HG02852 (cell line): ENCODE measurements around the gene FCHSD2.
"Not testable (repeated sequence)": the region's sequence is repeated elsewhere in the genome, so short reads cannot be mapped to it uniquely, and the experiment has no call there.

Experiments used
- ATAC-seq: cut with Tn5 transposase; IDR thresholded peaks from one replicate; pipeline ENCODE4 v1.9.1; 2021; ENCODE audit warnings: mild to moderate bottlenecking, moderate library complexity; ENCODE audit not compliant: unreplicated experiment

The FCHSD2 gene

GRCh38 chr11:72808331-72808798 lies 333.8 kb downstream of the FCHSD2 start:
- no peak for ATAC-seq

- no peak for ATAC-seq
Measured at GRCh38 chr11:72807792-72808191, 334.3 kb downstream of the FCHSD2 start.

DNA sequence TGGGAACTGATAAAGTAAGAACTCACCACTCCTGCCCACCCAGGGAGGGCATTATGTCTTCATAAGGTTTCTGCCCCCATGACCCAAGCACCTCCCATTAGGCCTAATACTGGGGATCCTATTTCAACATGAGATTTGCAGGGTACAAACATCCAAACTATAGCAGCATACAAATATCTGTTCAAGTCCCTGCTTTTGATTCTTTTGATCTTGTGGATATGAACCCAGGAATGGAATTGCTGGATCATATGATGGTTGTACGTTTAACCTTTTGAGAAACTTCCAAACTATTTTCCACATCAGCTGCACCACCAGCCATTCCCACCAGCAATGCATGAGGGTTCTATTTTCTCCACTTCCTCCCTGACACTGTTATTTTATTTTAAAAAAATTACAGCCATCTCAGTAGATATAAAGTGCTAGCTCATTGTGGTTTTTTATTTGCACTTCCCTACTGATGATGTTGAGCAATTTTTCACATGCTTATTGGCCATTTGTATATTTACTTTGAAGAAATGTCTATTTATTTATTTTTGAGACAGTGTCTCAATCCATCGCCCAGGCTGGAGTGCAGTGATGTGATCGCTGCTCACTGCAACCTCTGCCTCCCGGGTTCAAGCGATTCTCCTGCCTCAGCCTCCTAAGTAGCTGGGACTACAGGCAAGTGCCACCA lies 335.0 kb downstream of the FCHSD2 start:
- no peak for ATAC-seq

- not testable (repeated sequence) for ATAC-seq
Measured at GRCh38 chr11:72806378-72806777, 335.7 kb downstream of the FCHSD2 start.

GRCh38 chr11:72805216-72805615 lies 336.9 kb downstream of the FCHSD2 start:
- no peak for ATAC-seq

GRCh38 chr11:72802822-72803221 lies 339.3 kb downstream of the FCHSD2 start:
- ATAC-seq = no peak

GRCh38 chr11:72799441-72799840 lies 342.7 kb downstream of the FCHSD2 start:
- ATAC-seq = no peak

- no peak for ATAC-seq
Measured at GRCh38 chr11:72798361-72798760, 343.8 kb downstream of the FCHSD2 start.

- ATAC-seq = peak; percentile 85
Measured at GRCh38 chr11:72793425-72794367, 348.4 kb downstream of the FCHSD2 start, which contains the start of gene STARD10. Gene STARD10 (minus strand): TSS chr11:72794047. CDS start chr11:72781181, 12,866 bp downstream.

GRCh38 chr11:72793076-72793424 lies 349.1 kb downstream of the FCHSD2 start:
- no peak for ATAC-seq

DNA sequence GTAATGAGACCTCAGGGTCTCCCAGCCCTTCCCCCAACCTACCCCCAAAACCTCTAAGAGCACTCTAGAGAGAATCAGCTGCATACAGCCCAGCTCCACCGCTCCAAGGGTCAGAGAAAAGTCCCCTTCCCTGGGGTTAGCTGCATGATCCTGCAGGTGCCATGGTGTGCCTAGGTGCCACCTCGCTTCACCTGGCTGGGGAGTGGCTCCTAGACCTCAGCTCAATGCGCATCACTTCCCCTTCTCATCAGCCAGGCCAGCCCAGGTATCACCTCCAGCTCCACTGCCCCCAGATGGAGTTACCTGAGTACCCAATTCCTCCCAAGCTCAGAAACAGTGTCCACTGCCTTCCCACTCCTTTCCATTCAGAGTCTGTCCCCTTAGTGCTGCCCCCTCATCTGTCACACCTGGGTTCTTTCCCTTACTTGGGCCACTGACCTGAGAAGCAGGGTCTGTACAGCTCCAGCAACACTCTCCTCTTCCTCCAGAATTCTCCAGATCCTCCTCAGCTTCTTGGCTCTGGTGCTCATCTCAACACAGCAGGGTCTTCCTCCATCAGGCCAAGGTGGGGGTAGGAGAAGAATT lies 349.6 kb downstream of the FCHSD2 start:
- no peak for ATAC-seq

DNA sequence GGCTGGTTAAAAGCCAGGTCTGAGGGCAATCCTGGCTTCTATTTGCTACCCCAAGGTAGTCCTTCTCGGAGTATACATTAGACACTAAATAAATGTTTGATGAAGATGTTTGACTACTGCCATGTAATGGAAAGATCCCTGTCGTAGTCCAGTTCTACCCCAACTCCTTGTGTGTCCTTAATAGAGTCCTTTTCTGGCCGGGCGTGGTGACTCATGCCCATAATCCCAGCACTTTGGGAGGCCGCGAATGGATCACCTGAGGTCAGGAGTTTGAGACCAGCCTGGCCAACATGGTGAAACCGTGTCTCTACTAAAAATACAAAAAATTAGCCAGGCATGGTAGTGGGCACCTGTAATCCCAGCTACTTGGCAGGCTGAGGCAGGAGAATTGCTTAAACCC lies 350.9 kb downstream of the FCHSD2 start:
- not testable (repeated sequence) for ATAC-seq

DNA sequence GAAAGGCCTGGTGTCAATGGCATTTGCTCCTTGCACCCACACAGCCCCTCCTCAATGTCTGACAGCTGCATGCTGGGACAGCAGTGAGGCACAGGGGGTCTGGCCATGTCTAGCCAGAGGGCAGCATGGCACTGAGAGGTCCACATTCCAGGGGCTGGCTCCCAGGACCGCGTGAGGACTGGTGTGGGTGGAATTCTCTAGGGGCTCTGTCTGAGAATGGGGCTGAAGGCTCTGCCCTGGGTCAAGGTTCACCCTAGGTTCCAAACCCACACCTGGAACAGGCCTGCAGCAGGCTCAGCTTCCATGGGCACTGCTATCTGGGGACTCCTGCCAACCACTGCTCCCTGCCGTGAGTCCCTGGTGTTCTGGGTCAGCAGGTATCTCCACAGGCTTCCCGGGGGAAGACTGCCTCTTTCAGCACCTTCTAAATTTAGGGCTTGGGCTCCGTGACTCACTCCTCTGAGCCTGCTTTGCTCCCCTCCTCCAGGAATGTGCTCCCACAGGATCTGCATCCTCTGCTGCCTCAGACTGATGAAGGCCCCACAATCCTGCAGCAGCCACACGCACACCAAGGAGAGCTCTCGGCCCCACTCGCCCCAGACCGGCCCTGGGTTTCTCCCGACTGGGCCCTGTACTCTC lies 352.5 kb downstream of the FCHSD2 start:
- no peak for ATAC-seq

DNA sequence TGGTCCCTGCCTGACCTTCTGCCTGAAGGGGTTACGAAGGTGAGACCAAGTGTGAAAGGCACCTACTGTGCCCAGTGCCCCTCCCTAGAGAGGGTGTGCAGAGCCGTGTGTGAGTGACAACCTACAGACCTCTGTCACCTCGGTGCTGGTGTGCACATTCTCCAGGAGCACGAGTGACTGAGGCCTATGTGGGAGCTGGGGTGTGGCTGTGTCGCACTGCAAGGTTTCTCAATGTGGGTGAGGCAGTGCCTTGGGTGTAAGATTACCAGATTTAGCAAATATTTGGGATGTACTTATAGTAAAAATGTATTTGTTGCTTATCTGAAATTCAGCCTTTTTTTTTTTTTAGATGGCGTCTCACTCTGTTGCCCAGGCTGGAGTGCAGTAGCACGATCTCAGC lies 353.9 kb downstream of the FCHSD2 start:
- ATAC-seq = no peak

- no peak for ATAC-seq
Measured at GRCh38 chr11:72787216-72788104, 354.7 kb downstream of the FCHSD2 start.
